H54 (cell line): ENCODE results near the gene PAFAH2.

Experiments
- DNase-seq: peaks from one replicate; pipeline ENCODE4 v3.0.0; 2011; ENCODE audit warnings: low spot score, mixed read lengths; ENCODE audit not compliant: insufficient read length
- FAIRE-seq: peaks from 3 replicates; lab custom pipeline; 2011; peaks lifted over from hg19 to GRCh38; lab: Jason Lieb, UNC
- POLR2A ChIP-seq: IDR thresholded peaks from 2 replicates; pipeline ENCODE4 v1.6.1; 2011; ENCODE audit warnings: low read depth, mild to moderate bottlenecking, low read length

The PAFAH2 gene

GRCh38 chr1:25997828-25998761 is at the start of gene PAFAH2:
TSS of gene PAFAH2 (minus strand) at chr1:25998063. CDS start at chr1:25990816, 7,247 bp downstream.
- no peak for TF ChIP-seq POLR2A
- FAIRE-seq (peak; percentile 87), DNase-seq (peak; percentile 77)

- no peak for TF ChIP-seq POLR2A
- FAIRE-seq (no peak), DNase-seq (no peak)
These were observed 49.5 kb upstream of the PAFAH2 start for GRCh38 chr1:26047278-26047874.

- DNase-seq (no peak), FAIRE-seq (no peak)
- TF ChIP-seq POLR2A = no peak
These were observed 48.6 kb upstream of the PAFAH2 start for GRCh38 chr1:26046246-26047095.

DNA sequence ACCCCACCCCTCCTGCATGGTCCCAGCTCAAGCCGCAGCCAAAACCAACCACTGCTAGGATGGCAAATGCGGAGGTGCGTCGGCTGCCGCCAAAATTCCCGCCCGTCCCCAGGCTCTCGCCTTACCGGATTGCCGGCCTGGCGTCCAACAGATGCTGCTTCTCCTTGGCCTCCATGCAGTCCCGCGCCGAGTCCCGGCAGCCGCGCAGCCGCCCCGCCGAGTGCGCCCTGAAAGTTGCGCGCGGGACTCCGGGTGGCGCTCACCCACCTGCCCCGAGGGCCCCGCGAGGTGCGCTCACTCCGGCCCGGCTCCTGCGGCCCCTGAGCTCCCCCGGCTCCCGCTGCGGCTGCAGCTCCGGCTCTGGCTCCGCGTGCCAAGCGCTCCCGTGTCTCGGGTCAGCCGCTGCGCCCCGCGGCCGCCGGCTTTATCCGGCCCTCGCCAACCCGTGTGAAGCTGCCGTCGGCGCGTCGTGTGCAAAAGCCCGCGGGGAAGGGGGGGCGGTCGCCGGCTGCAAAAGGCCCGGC is 47.9 kb upstream of the PAFAH2 start, which contains the start of gene SLC30A2:
Gene SLC30A2 (minus strand): TSS at position 397 of the 524 bp plus-strand sequence. CDS start 222 bp downstream, at position 175.
- TF ChIP-seq POLR2A = no peak
- DNase-seq = no peak
- no peak for FAIRE-seq

- no peak for TF ChIP-seq POLR2A
- FAIRE-seq (no peak), DNase-seq (no peak)
These were observed 47.3 kb upstream of the PAFAH2 start for GRCh38 chr1:26044971-26045721.

GRCh38 chr1:26044414-26044813 is 46.6 kb upstream of the PAFAH2 start:
- no peak for FAIRE-seq

GRCh38 chr1:26043765-26044164 is 45.9 kb upstream of the PAFAH2 start:
- no peak for FAIRE-seq
- no peak for TF ChIP-seq POLR2A
- DNase-seq = no peak

More at GRCh38 chr1:26044414-26044813, 46.6 kb upstream of the PAFAH2 start:
- DNase-seq = no peak
- no peak for TF ChIP-seq POLR2A

GRCh38 chr1:26041978-26042377 is 44.1 kb upstream of the PAFAH2 start:
- DNase-seq = no peak
- no peak for FAIRE-seq
- no peak for TF ChIP-seq POLR2A

- no peak for FAIRE-seq
- DNase-seq = no peak
- no peak for TF ChIP-seq POLR2A
These were observed 43.5 kb upstream of the PAFAH2 start for GRCh38 chr1:26041401-26041800.

DNA sequence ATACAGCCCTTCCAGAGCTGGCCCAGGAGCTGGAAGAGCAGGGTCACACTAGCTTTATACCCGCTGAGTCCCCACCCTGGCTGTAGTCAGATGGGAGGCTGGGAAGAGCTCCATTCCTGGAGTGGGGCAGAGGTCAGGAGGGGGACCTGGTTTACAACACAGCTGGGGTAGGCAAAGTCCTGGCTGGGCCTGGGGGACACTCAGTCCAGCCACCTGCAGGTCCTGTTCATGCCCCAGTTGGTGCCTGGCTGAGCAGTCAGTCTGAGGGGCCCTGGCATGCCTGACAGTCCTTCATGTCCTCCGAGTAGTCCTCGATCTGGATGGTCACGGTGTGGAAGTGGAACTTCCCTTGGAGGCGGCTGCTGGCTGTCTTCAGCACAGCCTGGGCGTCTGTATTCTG is 41.0 kb upstream of the PAFAH2 start:
- TF ChIP-seq POLR2A = no peak
- FAIRE-seq = no peak
- DNase-seq = no peak

- DNase-seq (no peak), FAIRE-seq (no peak)
- TF ChIP-seq POLR2A = no peak
These were observed 40.6 kb upstream of the PAFAH2 start for GRCh38 chr1:26038477-26038876.

GRCh38 chr1:26037904-26038303 is 40.0 kb upstream of the PAFAH2 start:
- DNase-seq (no peak), FAIRE-seq (no peak)
- no peak for TF ChIP-seq POLR2A
